PFSK-1 (cell line): ENCODE measurements around the gene IGSF3.

Experiments
- POLR2AphosphoS5 ChIP-seq: IDR thresholded peaks from 2 replicates; pipeline ENCODE4 v1.6.1; 2012; ENCODE audit warnings: low read depth, mild to moderate bottlenecking, control low read depth, low read length, moderate library complexity
- REST ChIP-seq, 2 experiments: IDR thresholded peaks; 2 replicates each; pipeline versions ENCODE4 v1.6.1 to v1.8.0; 2011 to 2012; ENCODE audit warnings: low read depth in 2 of 2, low read length in 2 of 2, control low read depth in 1 of 2, inconsistent platforms in 1 of 2, mild to moderate bottlenecking in 1 of 2, moderate library complexity in 1 of 2; ENCODE audit not compliant: insufficient read depth in 1 of 2
- SIN3A ChIP-seq: IDR thresholded peaks from 2 replicates; pipeline ENCODE4 v1.6.1; 2012; ENCODE audit warnings: mild to moderate bottlenecking, low read length, moderate library complexity, borderline replicate concordance; ENCODE audit not compliant: insufficient read depth
- TAF1 ChIP-seq: IDR thresholded peaks from 2 replicates; pipeline ENCODE4 v1.6.1; 2012; ENCODE audit warnings: low read length, control low read depth, borderline replicate concordance; ENCODE audit not compliant: insufficient read depth

GRCh38 chr1:116674011-116674531, 6.5 kb upstream of the IGSF3 start:
- TF ChIP-seq SIN3A (no peak), TAF1 (no peak), POLR2AphosphoS5 (no peak), REST (IDR thresholded peaks at IDR 0.05; ENCODE audit: insufficient read depth in 1 of 2, low read depth in 2 of 2, low read length in 2 of 2) (no peak)
